ENCODE measurements around the gene MAST4.

MAST4 gene

DNA sequence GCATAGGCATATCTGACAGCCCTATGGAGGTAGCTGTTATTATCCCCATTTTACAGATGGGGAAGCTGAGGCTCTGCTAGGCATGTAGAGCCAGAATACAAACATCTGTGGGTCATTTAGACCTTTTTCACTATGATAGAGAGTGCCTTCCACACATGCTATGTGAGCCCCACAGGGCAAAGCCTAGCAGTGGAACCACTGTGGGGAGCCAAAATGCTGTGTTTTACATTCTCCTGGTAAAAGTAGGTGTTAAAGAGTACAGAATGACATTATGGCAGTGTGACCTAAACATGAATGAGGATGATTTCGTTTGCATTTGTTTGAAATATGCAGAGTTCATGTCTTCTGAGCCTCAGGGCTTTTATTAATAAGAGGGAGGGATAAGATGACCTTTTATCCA is 265.2 kb downstream of the MAST4 start:
- no peak for TF ChIP-seq HOXD13 (CRISPR knock-in tag; IDR thresholded peaks at IDR 0.05; ENCODE audit: borderline replicate concordance)
- TF ChIP-seq ZNF10 (tag by site-specific recombination; IDR thresholded peaks at IDR 0.05), result no peak
- TF ChIP-seq ZNF174 (tag by site-specific recombination; IDR thresholded peaks at IDR 0.05), result no peak
- TF ChIP-seq ZNF560 (tag by site-specific recombination; IDR thresholded peaks at IDR 0.05; ENCODE audit: borderline replicate concordance), result no peak
- TF ChIP-seq, protein P1, sequence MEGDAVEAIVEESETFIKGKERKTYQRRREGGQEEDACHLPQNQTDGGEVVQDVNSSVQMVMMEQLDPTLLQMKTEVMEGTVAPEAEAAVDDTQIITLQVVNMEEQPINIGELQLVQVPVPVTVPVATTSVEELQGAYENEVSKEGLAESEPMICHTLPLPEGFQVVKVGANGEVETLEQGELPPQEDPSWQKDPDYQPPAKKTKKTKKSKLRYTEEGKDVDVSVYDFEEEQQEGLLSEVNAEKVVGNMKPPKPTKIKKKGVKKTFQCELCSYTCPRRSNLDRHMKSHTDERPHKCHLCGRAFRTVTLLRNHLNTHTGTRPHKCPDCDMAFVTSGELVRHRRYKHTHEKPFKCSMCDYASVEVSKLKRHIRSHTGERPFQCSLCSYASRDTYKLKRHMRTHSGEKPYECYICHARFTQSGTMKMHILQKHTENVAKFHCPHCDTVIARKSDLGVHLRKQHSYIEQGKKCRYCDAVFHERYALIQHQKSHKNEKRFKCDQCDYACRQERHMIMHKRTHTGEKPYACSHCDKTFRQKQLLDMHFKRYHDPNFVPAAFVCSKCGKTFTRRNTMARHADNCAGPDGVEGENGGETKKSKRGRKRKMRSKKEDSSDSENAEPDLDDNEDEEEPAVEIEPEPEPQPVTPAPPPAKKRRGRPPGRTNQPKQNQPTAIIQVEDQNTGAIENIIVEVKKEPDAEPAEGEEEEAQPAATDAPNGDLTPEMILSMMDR (tag by site-specific recombination; IDR thresholded peaks at IDR 0.05), result peak; percentile 32; the same call in 1 of the 2 replicates
- no peak for TF ChIP-seq ZNF843 (tag by site-specific recombination; IDR thresholded peaks at IDR 0.05)
- TF ChIP-seq ZNF623 (tag by site-specific recombination; IDR thresholded peaks at IDR 0.05), result no peak
- TF ChIP-seq, protein P2, sequence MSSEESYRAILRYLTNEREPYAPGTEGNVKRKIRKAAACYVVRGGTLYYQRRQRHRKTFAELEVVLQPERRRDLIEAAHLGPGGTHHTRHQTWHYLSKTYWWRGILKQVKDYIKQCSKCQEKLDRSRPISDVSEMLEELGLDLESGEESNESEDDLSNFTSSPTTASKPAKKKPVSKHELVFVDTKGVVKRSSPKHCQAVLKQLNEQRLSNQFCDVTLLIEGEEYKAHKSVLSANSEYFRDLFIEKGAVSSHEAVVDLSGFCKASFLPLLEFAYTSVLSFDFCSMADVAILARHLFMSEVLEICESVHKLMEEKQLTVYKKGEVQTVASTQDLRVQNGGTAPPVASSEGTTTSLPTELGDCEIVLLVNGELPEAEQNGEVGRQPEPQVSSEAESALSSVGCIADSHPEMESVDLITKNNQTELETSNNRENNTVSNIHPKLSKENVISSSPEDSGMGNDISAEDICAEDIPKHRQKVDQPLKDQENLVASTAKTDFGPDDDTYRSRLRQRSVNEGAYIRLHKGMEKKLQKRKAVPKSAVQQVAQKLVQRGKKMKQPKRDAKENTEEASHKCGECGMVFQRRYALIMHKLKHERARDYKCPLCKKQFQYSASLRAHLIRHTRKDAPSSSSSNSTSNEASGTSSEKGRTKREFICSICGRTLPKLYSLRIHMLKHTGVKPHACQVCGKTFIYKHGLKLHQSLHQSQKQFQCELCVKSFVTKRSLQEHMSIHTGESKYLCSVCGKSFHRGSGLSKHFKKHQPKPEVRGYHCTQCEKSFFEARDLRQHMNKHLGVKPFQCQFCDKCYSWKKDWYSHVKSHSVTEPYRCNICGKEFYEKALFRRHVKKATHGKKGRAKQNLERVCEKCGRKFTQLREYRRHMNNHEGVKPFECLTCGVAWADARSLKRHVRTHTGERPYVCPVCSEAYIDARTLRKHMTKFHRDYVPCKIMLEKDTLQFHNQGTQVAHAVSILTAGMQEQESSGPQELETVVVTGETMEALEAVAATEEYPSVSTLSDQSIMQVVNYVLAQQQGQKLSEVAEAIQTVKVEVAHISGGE (tag by site-specific recombination; conservative IDR thresholded peaks at IDR 0.05; ENCODE audit: low read depth), result no peak
- Histone ChIP-seq H3K9me3 (ENCODE audit: control insufficient read depth, insufficient read depth, low read depth, low read length) (no peaks in the 10 kb centered on the region), H3K36me3 (ENCODE audit: control insufficient read depth in 2 of 2, insufficient read depth in 1 of 2, low read length in 2 of 2) (no peaks in the 10 kb centered on the region), H3K4me3 (ENCODE audit: low read depth, low read length) (no peak overlapping the region), H3K4me1 (ENCODE audit: control insufficient read depth, insufficient read depth, low read length) (peaks cover 10% of the 10 kb centered on the region), H3K27ac (ENCODE audit: extremely low read depth, low read depth, low read length) (no peak overlapping the region)
- CTCF ChIA-PET, result interaction anchor here (0.7 to 0.8 kb wide), 2 partner anchors 43 to 47 kb away, joined by 3 read pairs; no protein-coding TSS in a partner anchor
- POLR2A ChIA-PET, result no interaction called here

- no peak overlapping the region for H3K4me3 ChIP-seq (ENCODE audit: low read depth, low read length)
- peaks cover 10% of the 10 kb centered on the region for H3K4me1 ChIP-seq (ENCODE audit: control insufficient read depth, insufficient read depth, low read length)
- no peak for TF ChIP-seq PRDM1 (tag by site-specific recombination; IDR thresholded peaks at IDR 0.05)
- no peak overlapping the region for H3K27ac ChIP-seq (ENCODE audit: extremely low read depth, low read depth, low read length)
- CTCF ChIA-PET, result interaction anchor here (0.6 kb wide), 1 partner anchor 46 kb away, joined by 3 read pairs; no protein-coding TSS in a partner anchor
- POLR2A ChIA-PET, result no interaction called here
- no peaks in the 10 kb centered on the region for H3K9me3 ChIP-seq (ENCODE audit: control insufficient read depth, insufficient read depth, low read depth, low read length)
- no peaks in the 10 kb centered on the region for H3K36me3 ChIP-seq (ENCODE audit: control insufficient read depth in 2 of 2, insufficient read depth in 1 of 2, low read length in 2 of 2)
Measured at GRCh38 chr5:66862020-66862419, 265.8 kb downstream of the MAST4 start.

DNA sequence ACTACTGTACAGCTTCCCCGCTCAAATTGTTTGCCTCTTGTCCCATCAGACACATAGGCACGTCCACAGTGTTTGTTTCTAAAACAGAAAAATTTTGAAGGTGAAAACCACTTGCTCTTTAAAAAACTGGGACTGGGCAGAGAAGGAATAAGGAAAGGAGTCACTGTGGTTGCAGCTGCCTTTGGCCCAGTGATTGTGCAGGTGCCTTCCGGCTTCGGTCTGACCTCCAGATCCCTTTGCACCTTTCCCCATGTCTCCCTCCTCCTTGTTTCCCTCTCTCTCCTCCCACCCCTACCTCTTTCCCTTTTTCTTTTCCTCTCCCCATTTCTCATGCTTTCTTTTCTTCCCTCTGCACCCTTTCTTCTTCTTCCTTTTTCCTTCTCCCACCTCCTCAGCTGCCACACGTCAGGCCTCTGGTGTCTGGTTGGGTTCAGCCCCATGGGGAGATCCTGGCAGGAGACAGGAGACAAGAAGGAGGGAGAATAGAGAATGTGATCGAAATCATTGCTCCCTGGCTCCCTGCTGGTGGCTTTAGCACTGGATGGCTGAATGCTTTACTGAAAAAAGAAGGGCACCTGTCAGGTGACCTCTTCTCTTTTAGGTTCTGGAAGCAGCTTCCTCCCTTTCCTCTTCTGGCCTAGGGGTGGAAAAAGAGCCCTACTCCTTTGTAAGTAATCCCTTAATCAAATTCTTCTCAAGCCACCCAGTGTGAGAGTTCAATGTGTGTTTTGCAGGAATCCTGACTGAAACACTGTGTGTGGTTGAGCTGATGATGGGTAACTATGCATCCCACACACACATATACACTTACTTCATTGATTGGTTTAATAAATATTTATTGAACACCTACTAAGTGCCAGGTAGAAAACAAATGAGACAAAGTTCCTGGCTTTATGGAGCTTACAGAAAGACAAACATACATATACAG is 267.3 kb downstream of the MAST4 start:
- Histone ChIP-seq H3K27ac (ENCODE audit: extremely low read depth, low read depth, low read length) (no peak overlapping the region), H3K36me3 (ENCODE audit: control insufficient read depth in 2 of 2, insufficient read depth in 1 of 2, low read length in 2 of 2) (no peaks in the 10 kb centered on the region), H3K4me3 (ENCODE audit: low read depth, low read length) (no peak overlapping the region), H3K4me1 (ENCODE audit: control insufficient read depth, insufficient read depth, low read length) (peaks cover 10% of the 10 kb centered on the region), H3K9me3 (ENCODE audit: control insufficient read depth, insufficient read depth, low read depth, low read length) (no peaks in the 10 kb centered on the region)
- ChIA-PET POLR2A (no interaction called here), CTCF (interaction anchor here (0.9 to 1.6 kb wide), 2 partner anchors 49 to 124 kb away, joined by 3 to 7 read pairs; no protein-coding TSS in a partner anchor)
- no peak for TF ChIP-seq ZNF280C (tag by site-specific recombination; IDR thresholded peaks at IDR 0.05)
- peak; percentile 74 for TF ChIP-seq ZIC2 (tag by site-specific recombination; IDR thresholded peaks at IDR 0.05)
- no peak for TF ChIP-seq ZNF610 (tag by site-specific recombination; IDR thresholded peaks at IDR 0.05; ENCODE audit: borderline replicate concordance)
- no peak for TF ChIP-seq ZNF704 (tag by site-specific recombination; IDR thresholded peaks at IDR 0.05)
- TF ChIP-seq ZNF354C (tag by site-specific recombination; IDR thresholded peaks at IDR 0.05; ENCODE audit: borderline replicate concordance, low read depth), result no peak
- TF ChIP-seq PRDM1 (tag by site-specific recombination; IDR thresholded peaks at IDR 0.05), result peak; percentile 95
- TF ChIP-seq ZSCAN16 (tag by site-specific recombination; IDR thresholded peaks at IDR 0.05), result no peak
- TF ChIP-seq ZNF366 (tag by site-specific recombination; conservative IDR thresholded peaks at IDR 0.05), result 0 out of 2 replicates have a peak, but pooled peaks have one; percentile 39
- TF ChIP-seq ZFHX2 (tag by site-specific recombination; conservative IDR thresholded peaks at IDR 0.05), result peak; percentile 61
- TF ChIP-seq ZNF571 (tag by site-specific recombination; IDR thresholded peaks at IDR 0.05), result no peak
- TF ChIP-seq ZBTB17 (tag by site-specific recombination; IDR thresholded peaks at IDR 0.05), result 0 out of 2 replicates have a peak, but pooled peaks have one; percentile 19
